HepG2 (cell line): ENCODE results near the gene ZBTB1. TPM values are rescaled to one million over a fixed set of nuclear protein-coding genes. Genes with fewer than 3 reads are reported as not detected.

Experiments
- CBFB ChIP-seq: sonication (generic); formaldehyde crosslinking; IDR thresholded peaks from 2 replicates; pipeline ENCODE4 v1.4.0; 2020; ENCODE audit warnings: missing genetic modification reagents
- MBD4 ChIP-seq: IDR thresholded peaks from 2 replicates; pipeline ENCODE4 v1.6.1; 2012; ENCODE audit warnings: low read length, inconsistent platforms, borderline replicate concordance
- PRMT3 ChIP-seq: sonication (generic); formaldehyde crosslinking; IDR thresholded peaks from 2 replicates; pipeline ENCODE4 v1.8.1; 2022; ENCODE audit warnings: low read depth, mild to moderate bottlenecking, moderate library complexity, missing genetic modification reagents, borderline replicate concordance
- SIN3A ChIP-seq: IDR thresholded peaks from 2 replicates; pipeline ENCODE4 v1.6.1; 2011; ENCODE audit warnings: low read depth, mild to moderate bottlenecking, control low read depth, low read length, borderline replicate concordance
- SMAD1 ChIP-seq: sonication (generic); formaldehyde crosslinking; IDR thresholded peaks from 2 replicates; pipeline ENCODE4 v1.4.0; 2020; ENCODE audit warnings: missing genetic modification reagents, low read depth, mild to moderate bottlenecking, borderline replicate concordance
- SNAPC2 ChIP-seq: sonication (generic); formaldehyde crosslinking; IDR thresholded peaks from 2 replicates; pipeline ENCODE4 v1.8.1; 2022; ENCODE audit warnings: mild to moderate bottlenecking, missing genetic modification reagents
- SRY ChIP-seq: sonication (generic); formaldehyde crosslinking; IDR thresholded peaks from 2 replicates; pipeline ENCODE4 v1.8.0; 2022; ENCODE audit warnings: mild to moderate bottlenecking, missing genetic modification reagents
- TRIM24 ChIP-seq: sonication (generic); formaldehyde crosslinking; IDR thresholded peaks from 2 replicates; pipeline ENCODE4 v1.8.0; 2022; ENCODE audit warnings: mild to moderate bottlenecking, missing genetic modification reagents
- ZFP41 ChIP-seq: sonication (generic); formaldehyde crosslinking; IDR thresholded peaks from 2 replicates; pipeline ENCODE4 v1.4.0; 2020; ENCODE audit warnings: mild to moderate bottlenecking, missing genetic modification reagents, borderline replicate concordance
- ZNF354B ChIP-seq: sonication (generic); formaldehyde crosslinking; IDR thresholded peaks from 2 replicates; pipeline ENCODE4 v1.8.0; 2022; ENCODE audit warnings: mild to moderate bottlenecking, missing genetic modification reagents
- ZNF577 ChIP-seq: sonication (generic); formaldehyde crosslinking; IDR thresholded peaks from 2 replicates; pipeline ENCODE4 v1.4.0; 2020; ENCODE audit warnings: mild to moderate bottlenecking, low read depth, missing genetic modification reagents, borderline replicate concordance
- polyA plus RNA-seq, 8 experiments: library from polyadenylated mRNA; depleted of rRNA in 3 of 8; stranded (reverse) in 7 of 8; unstranded in 1 of 8; fragments of >200 nt; fragmentation: Illumina TruSeq in 4 of 8; extraction: Trizol in 4 of 8; gene quantifications; 2 replicates each; pipeline versions ENCODE4 v1.2.1 to v1.2.3, GENCODE V29; 2011 to 2016; ENCODE audit warnings: low read depth in 4 of 8, missing spikeins in 1 of 8, mixed read lengths in 1 of 8; ENCODE audit not compliant: insufficient read depth in 1 of 8
- total RNA-seq, 5 experiments: library from RNA; depleted of rRNA; stranded (reverse); fragments of >200 nt; fragmentation: Illumina TruSeq; extraction: Trizol; gene quantifications; 2 replicates each; pipeline ENCODE4 v1.2.3, GENCODE V29; 2016; ENCODE audit warnings: low read depth in 1 of 5
- TF ChIP-seq, protein P1 (sequence below): sonication (generic); formaldehyde crosslinking; IDR thresholded peaks from 2 replicates; pipeline ENCODE4 v1.4.0; 2020; ENCODE audit warnings: mild to moderate bottlenecking, missing genetic modification reagents
- TF ChIP-seq, protein P2 (sequence below): sonication (generic); formaldehyde crosslinking; IDR thresholded peaks from 2 replicates; pipeline ENCODE4 v1.4.0; 2020; ENCODE audit warnings: missing genetic modification reagents, borderline replicate concordance
- TF ChIP-seq, protein P3 (sequence below): sonication (generic); formaldehyde crosslinking; IDR thresholded peaks from 2 replicates; pipeline ENCODE4 v1.5.1; 2020; ENCODE audit warnings: missing genetic modification reagents, mild to moderate bottlenecking, borderline replicate concordance
- TF ChIP-seq, protein P4 (sequence below): sonication (generic); formaldehyde crosslinking; IDR thresholded peaks from 2 replicates; pipeline ENCODE4 v1.4.0; 2020; ENCODE audit warnings: low read depth, mild to moderate bottlenecking, missing genetic modification reagents
- TF ChIP-seq, protein P5 (sequence below): IDR thresholded peaks from 2 replicates; pipeline ENCODE4 v1.6.1; 2018; ENCODE audit warnings: missing genetic modification reagents

Gene ZBTB1
- total and polyA plus RNA-seq, 2 of the 13 experiments (the other 11 are each of a cell fraction or from before 2014, with no cell fraction given): 18.8 to 22.6 TPM

DNA sequence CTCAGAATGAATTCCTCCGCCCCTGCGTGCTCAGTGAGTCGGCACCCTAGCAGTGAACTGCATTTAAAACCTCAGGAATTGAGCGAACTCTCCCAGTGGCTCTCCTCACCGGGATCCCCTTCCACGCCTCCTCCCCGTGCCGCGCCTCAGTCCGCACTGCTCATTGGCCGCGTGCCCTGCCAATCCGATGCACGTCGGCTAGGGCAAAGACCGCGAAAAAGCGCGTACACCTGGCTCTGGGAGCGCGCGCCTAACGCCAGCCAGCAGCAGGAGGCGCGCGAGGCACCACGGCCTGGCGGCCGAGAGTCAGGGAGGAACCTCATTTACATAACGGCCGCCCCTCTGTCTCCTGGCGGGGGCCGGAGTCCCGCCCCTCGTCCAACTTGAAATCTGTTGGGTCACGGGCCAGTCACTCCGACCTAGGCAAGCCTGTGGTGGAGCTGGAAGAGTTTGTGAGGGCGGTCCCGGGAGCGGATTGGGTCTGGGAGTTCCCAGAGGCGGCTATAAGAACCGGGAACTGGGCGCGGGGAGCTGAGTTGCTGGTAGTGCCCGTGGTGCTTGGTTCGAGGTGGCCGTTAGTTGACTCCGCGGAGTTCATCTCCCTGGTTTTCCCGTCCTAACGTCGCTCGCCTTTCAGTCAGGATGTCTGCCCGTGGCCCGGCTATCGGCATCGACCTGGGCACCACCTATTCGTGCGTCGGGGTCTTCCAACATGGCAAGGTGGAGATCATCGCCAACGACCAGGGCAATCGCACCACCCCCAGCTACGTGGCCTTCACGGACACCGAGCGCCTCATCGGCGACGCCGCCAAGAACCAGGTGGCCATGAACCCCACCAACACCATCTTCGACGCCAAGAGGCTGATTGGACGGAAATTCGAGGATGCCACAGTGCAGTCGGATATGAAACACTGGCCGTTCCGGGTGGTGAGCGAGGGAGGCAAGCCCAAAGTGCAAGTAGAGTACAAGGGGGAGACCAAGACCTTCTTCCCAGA lies 35.9 kb downstream of the ZBTB1 start, which contains the start of gene HSPA2 (continued):
- TF ChIP-seq, protein P1, sequence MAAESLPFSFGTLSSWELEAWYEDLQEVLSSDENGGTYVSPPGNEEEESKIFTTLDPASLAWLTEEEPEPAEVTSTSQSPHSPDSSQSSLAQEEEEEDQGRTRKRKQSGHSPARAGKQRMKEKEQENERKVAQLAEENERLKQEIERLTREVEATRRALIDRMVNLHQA (CRISPR knock-in tag): no peak
- TF ChIP-seq, protein P2, sequence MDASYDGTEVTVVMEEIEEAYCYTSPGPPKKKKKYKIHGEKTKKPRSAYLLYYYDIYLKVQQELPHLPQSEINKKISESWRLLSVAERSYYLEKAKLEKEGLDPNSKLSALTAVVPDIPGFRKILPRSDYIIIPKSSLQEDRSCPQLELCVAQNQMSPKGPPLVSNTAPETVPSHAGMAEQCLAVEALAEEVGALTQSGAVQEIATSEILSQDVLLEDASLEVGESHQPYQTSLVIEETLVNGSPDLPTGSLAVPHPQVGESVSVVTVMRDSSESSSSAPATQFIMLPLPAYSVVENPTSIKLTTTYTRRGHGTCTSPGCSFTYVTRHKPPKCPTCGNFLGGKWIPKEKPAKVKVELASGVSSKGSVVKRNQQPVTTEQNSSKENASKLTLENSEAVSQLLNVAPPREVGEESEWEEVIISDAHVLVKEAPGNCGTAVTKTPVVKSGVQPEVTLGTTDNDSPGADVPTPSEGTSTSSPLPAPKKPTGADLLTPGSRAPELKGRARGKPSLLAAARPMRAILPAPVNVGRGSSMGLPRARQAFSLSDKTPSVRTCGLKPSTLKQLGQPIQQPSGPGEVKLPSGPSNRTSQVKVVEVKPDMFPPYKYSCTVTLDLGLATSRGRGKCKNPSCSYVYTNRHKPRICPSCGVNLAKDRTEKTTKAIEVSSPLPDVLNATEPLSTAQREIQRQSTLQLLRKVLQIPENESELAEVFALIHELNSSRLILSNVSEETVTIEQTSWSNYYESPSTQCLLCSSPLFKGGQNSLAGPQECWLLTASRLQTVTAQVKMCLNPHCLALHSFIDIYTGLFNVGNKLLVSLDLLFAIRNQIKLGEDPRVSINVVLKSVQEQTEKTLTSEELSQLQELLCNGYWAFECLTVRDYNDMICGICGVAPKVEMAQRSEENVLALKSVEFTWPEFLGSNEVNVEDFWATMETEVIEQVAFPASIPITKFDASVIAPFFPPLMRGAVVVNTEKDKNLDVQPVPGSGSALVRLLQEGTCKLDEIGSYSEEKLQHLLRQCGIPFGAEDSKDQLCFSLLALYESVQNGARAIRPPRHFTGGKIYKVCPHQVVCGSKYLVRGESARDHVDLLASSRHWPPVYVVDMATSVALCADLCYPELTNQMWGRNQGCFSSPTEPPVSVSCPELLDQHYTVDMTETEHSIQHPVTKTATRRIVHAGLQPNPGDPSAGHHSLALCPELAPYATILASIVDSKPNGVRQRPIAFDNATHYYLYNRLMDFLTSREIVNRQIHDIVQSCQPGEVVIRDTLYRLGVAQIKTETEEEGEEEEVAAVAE (CRISPR knock-in tag): no peak
- no peak; the same call in 1 of the 2 replicates for TF ChIP-seq SMAD1 (CRISPR knock-in tag)
- TF ChIP-seq, protein P3, sequence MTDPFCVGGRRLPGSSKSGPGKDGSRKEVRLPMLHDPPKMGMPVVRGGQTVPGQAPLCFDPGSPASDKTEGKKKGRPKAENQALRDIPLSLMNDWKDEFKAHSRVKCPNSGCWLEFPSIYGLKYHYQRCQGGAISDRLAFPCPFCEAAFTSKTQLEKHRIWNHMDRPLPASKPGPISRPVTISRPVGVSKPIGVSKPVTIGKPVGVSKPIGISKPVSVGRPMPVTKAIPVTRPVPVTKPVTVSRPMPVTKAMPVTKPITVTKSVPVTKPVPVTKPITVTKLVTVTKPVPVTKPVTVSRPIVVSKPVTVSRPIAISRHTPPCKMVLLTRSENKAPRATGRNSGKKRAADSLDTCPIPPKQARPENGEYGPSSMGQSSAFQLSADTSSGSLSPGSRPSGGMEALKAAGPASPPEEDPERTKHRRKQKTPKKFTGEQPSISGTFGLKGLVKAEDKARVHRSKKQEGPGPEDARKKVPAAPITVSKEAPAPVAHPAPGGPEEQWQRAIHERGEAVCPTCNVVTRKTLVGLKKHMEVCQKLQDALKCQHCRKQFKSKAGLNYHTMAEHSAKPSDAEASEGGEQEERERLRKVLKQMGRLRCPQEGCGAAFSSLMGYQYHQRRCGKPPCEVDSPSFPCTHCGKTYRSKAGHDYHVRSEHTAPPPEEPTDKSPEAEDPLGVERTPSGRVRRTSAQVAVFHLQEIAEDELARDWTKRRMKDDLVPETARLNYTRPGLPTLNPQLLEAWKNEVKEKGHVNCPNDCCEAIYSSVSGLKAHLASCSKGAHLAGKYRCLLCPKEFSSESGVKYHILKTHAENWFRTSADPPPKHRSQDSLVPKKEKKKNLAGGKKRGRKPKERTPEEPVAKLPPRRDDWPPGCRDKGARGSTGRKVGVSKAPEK (CRISPR knock-in tag): no peak
- TF ChIP-seq ZNF577 (CRISPR knock-in tag): no peak
- TF ChIP-seq SRY: no peak
- no peak for TF ChIP-seq ZNF354B (CRISPR knock-in tag)
- TF ChIP-seq TRIM24: no peak
- no peak for TF ChIP-seq SIN3A
- no peak; the same call in 1 of the 2 replicates for TF ChIP-seq SNAPC2 (CRISPR knock-in tag)
- TF ChIP-seq, protein P4, sequence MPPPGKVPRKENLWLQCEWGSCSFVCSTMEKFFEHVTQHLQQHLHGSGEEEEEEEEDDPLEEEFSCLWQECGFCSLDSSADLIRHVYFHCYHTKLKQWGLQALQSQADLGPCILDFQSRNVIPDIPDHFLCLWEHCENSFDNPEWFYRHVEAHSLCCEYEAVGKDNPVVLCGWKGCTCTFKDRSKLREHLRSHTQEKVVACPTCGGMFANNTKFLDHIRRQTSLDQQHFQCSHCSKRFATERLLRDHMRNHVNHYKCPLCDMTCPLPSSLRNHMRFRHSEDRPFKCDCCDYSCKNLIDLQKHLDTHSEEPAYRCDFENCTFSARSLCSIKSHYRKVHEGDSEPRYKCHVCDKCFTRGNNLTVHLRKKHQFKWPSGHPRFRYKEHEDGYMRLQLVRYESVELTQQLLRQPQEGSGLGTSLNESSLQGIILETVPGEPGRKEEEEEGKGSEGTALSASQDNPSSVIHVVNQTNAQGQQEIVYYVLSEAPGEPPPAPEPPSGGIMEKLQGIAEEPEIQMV (CRISPR knock-in tag): no peak
- TF ChIP-seq CBFB (CRISPR knock-in tag): no peak; the same call in 1 of the 2 replicates
- no peak for TF ChIP-seq PRMT3 (CRISPR knock-in tag)
- TF ChIP-seq, protein P5, sequence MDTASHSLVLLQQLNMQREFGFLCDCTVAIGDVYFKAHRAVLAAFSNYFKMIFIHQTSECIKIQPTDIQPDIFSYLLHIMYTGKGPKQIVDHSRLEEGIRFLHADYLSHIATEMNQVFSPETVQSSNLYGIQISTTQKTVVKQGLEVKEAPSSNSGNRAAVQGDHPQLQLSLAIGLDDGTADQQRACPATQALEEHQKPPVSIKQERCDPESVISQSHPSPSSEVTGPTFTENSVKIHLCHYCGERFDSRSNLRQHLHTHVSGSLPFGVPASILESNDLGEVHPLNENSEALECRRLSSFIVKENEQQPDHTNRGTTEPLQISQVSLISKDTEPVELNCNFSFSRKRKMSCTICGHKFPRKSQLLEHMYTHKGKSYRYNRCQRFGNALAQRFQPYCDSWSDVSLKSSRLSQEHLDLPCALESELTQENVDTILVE: no peak
- no peak for TF ChIP-seq MBD4
- no peak for TF ChIP-seq ZFP41
